Loucy (cell line): ENCODE measurements around the gene GGACT.

Experiments used
- EZH2phosphoT487 ChIP-seq: fragments of 200-600 bp; IDR thresholded peaks from 2 replicates; pipeline ENCODE4 v1.6.1; 2018; ENCODE audit warnings: antibody characterized with exemption, mild to moderate bottlenecking, moderate library complexity, borderline replicate concordance
- TF ChIP-seq, protein P1 (sequence below): fragments of 200-600 bp; sonication (generic); conservative IDR thresholded peaks from 2 replicates; pipeline ENCODE4 v1.5.1; 2014; ENCODE audit warnings: mild to moderate bottlenecking, antibody characterized with exemption, low read length

DNA sequence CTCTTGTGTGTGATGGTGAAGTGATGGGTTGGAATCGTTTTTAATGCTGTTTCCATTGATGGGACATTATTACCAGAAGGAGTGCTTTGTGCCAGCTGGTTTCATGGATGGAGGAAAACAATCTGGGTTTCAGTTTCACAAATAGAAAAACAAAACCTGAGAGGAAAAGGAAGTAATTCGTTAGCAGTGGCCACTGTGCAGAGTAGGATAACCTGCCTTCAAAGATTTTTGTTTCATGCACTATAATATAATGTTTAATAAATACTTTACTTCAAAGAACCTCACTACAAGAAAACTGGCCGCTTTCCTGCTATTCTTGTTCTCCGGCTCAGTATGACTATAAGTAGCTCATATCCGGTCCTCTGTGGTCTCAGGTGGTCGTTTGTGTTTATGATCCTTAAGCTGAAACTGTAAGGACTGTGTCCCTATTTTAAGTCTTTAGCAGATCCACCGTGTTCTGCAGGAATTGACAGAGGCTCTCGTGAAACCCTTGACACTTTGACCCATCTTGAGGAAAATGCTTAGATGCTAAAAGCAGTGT is 104.7 kb downstream of the GGACT start:
- TF ChIP-seq, protein P1, sequence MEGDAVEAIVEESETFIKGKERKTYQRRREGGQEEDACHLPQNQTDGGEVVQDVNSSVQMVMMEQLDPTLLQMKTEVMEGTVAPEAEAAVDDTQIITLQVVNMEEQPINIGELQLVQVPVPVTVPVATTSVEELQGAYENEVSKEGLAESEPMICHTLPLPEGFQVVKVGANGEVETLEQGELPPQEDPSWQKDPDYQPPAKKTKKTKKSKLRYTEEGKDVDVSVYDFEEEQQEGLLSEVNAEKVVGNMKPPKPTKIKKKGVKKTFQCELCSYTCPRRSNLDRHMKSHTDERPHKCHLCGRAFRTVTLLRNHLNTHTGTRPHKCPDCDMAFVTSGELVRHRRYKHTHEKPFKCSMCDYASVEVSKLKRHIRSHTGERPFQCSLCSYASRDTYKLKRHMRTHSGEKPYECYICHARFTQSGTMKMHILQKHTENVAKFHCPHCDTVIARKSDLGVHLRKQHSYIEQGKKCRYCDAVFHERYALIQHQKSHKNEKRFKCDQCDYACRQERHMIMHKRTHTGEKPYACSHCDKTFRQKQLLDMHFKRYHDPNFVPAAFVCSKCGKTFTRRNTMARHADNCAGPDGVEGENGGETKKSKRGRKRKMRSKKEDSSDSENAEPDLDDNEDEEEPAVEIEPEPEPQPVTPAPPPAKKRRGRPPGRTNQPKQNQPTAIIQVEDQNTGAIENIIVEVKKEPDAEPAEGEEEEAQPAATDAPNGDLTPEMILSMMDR = no peak
- no peak for TF ChIP-seq EZH2phosphoT487
